ENCODE results near the gene BTN1A1.
A peak's percentile ranks its signal among the peaks of the same experiment; 100 is the strongest.
"Not testable (repeated sequence)": the region's sequence is repeated elsewhere in the genome, so short reads cannot be mapped to it uniquely, and the experiment has no call there.

The BTN1A1 gene

DNA sequence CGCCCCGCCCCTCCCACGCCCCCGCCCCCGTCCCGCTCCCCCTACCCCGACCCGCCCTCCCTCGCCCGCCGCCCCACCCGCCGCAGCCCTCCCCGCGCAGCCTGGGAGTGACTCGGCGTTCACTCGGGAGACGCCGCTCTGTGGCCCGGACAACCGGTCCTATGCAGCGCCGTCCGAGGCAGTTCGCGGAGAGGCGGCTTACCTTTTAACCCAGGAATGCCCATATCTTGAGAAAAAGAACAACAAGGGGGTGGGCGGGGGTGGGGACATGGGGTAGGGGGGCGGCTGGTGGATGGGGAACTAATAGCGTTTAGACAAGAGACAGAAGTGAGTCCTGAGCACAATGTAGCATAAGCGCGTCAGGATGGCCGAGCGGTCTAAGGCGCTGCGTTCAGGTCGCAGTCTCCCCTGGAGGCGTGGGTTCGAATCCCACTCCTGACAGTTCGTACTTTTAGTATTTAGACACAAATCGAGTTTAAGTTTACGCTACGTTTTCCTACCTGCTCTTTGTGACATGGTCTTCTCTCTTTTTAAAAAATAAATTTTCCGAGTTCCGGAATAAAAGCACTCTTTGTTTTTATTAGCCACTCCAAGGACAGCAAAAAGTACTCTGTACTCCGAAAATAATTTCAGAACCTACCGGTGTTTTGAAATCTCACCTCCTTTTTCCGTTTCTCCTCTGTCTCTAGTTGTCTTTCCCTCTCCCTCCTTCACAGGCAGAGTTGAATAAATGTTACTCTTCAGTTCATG lies 20.9 kb downstream of the BTN1A1 start:
- DNase-seq (ENCODE audit: low read depth) = peak; percentile 47
- H3K4me3 ChIP-seq (ENCODE audit: control insufficient read depth, low read depth, low read length) = peak overlapping the region; percentile 40
- TF ChIP-seq, protein P1, sequence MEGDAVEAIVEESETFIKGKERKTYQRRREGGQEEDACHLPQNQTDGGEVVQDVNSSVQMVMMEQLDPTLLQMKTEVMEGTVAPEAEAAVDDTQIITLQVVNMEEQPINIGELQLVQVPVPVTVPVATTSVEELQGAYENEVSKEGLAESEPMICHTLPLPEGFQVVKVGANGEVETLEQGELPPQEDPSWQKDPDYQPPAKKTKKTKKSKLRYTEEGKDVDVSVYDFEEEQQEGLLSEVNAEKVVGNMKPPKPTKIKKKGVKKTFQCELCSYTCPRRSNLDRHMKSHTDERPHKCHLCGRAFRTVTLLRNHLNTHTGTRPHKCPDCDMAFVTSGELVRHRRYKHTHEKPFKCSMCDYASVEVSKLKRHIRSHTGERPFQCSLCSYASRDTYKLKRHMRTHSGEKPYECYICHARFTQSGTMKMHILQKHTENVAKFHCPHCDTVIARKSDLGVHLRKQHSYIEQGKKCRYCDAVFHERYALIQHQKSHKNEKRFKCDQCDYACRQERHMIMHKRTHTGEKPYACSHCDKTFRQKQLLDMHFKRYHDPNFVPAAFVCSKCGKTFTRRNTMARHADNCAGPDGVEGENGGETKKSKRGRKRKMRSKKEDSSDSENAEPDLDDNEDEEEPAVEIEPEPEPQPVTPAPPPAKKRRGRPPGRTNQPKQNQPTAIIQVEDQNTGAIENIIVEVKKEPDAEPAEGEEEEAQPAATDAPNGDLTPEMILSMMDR (IDR thresholded peaks at IDR 0.05; ENCODE audit: control insufficient read depth, insufficient read depth, low read depth, low read length, missing control alignments) = no peak

DNA sequence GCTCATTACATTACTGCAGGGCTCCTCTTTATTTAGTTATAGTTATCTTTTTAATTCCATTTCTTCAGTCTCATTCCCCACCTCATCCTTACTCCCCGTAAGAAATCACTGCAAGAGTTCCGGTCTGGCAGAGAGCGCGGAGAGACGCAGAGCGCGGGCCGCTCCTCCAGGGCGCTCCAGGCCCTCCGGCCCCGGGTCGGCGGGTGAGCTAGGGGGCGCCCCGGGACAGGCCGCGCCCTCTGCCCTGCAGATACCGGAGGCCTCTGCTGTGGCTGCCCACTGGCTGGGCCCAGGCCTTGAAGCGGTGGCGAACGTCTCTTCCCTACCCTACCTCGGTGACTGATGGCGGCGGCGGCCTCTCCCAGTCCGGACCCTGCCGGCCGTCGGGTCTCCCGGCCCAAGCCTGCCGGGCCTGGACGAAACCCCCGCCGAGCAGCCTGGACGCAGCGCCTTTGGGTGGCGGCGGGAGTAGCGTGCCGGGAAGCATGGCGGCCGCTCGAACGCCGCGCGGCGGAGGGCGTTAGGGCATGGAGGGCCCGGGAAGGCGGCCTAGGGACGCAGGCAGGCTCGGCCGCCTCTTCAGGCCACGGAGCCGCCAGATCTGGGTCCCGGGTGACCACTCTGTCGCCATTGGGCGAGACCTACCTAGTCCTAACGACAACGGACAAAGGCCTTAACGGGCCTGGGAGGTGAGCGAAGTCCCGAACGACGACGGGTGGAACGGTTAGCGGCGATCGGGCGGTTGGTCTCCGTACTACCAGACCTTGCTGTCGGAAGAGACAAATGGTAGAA lies 21.7 kb downstream of the BTN1A1 start:
- DNase-seq (ENCODE audit: low read depth) = no peak
- H3K4me3 ChIP-seq (ENCODE audit: control insufficient read depth, low read depth, low read length) = peak overlapping the region; percentile 40
- TF ChIP-seq, protein P1 (IDR thresholded peaks at IDR 0.05; ENCODE audit: control insufficient read depth, insufficient read depth, low read depth, low read length, missing control alignments) = peak; percentile 29

DNA sequence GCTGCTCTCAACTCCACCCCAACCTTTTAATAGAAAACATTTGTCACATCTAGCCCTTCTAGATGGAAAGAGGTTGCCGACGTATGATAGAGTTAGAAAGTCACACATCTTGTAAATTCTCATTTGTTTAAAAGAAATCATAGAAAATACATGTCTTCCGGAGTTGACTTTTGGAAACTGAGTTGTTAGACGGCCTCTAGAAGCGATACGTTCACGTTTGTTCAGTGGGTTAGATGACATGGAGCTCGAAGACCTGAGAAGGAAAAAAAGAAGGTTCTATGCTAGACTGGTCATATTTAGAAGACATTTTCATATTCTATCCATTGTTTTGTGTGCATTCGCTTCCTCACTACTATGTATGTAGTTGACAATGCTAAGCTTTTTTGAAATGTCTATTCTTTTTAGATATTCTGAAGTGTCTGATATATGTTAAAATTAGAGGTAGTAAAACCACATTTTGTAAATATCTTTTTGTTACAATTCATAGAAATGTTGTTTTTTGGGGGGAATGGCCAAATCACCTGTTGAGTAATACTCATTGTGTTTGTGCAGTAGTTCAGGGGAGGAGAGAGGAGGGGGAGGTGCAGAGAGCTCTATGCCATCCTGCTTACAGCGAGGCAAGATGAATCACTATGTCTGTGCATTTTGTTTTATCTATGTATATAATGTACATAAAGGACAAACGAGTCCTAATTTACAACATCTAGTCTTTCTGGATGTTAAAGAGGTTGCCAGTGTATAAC lies 22.6 kb downstream of the BTN1A1 start:
- DNase-seq (ENCODE audit: low read depth) = not testable (repeated sequence)
- H3K4me3 ChIP-seq (ENCODE audit: control insufficient read depth, low read depth, low read length) = peak overlapping the region; percentile 40

DNA sequence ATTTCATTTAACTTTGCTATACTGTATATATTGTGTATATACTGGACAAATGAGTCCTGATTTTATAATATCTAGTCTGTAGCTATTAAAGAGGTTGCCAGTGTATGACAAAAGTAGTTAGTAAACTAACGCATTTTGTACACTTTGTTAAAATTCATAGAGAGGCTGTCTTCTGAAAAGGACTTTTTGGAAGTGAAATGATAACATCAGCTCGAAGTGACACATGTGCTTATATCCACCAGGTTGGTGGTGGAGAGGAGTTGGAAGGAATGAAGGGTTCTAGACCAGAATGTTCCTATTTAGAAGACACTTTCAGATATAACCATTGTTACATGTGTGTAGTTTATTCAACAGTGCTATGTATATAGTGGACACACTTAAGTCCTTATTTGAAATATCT lies 24.2 kb downstream of the BTN1A1 start:
- not testable (repeated sequence) for DNase-seq (ENCODE audit: low read depth); H3K4me3 ChIP-seq (ENCODE audit: control insufficient read depth, low read depth, low read length)

DNA sequence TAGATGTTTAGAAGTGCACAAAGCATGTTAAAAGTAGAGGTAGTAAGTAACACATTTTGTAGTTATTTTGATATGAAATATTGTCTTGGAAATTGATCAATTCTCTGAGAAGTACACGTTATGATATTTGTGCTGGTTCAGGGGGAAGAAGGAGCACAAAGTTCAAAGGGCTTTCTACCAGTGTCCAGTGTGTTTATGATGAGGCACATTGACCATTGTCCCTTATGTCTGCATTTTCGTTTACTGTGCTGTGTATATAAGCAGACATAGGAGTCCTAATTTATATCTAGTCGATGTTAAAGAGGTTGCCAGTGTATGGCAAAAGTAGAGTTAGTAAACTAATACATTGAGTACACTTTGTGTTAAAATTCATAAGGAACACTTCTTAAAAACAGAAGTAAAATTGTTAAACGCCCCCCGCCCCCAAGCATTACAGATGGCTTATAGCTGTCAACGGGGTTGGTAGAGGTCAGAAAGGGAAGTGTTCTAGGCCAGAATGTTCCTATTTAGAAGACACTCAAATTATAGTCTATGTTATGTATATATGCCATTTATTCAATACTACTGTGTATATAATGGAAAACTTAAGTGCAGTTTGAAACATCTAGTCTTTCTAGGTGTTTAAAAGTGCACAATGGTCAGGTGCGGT lies 24.7 kb downstream of the BTN1A1 start:
- TF ChIP-seq, protein P1 (IDR thresholded peaks at IDR 0.05; ENCODE audit: control insufficient read depth, insufficient read depth, low read depth, low read length, missing control alignments) = no peak
- no peak overlapping the region for H3K4me3 ChIP-seq (ENCODE audit: control insufficient read depth, low read depth, low read length)
- no peak for DNase-seq (ENCODE audit: low read depth)

DNA sequence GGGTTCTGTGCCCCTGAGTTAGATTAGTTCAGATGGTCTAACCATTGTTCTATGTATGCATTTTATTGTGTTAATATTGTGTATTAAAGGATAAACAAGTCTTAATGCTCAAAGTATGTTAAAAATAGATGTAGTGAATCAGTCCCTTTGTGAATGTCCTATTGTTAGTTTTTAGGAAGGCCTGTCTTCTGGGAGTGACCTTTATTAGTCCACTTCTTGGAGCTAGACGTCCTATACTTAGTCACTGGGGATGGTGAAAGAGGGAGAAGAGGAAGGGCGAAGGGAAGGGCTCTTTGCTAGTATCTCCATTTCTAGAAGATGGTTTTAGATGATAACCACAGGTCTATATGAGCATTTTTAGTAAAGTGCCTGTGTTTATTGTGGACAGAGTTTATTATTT lies 25.7 kb downstream of the BTN1A1 start:
- DNase-seq (ENCODE audit: low read depth) = no peak
- no peak overlapping the region for H3K4me3 ChIP-seq (ENCODE audit: control insufficient read depth, low read depth, low read length)
- TF ChIP-seq, protein P1 (IDR thresholded peaks at IDR 0.05; ENCODE audit: control insufficient read depth, insufficient read depth, low read depth, low read length, missing control alignments) = no peak

DNA sequence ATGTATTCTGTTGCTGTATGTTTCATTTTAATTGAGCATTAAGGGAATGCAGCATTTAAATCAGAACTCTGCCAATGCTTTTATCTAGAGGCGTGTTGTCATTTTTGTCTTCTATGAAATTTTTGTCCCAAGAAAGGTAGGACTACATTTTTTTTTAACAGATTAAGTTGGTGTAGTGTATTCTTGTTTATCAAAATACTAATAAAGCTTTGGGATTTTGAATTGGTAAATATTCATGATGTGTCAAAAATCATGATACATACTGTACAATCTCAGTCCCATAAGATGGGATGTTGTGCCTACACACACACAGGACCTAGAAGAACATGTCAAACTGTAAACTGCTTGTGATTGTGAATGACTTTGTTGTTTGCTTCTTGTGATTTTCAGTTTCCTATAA lies 26.8 kb downstream of the BTN1A1 start:
- TF ChIP-seq, protein P1 (IDR thresholded peaks at IDR 0.05; ENCODE audit: control insufficient read depth, insufficient read depth, low read depth, low read length, missing control alignments) = no peak
- H3K4me3 ChIP-seq (ENCODE audit: control insufficient read depth, low read depth, low read length) = no peak overlapping the region
- DNase-seq (ENCODE audit: low read depth) = no peak

Measured in AG09309 (cell line).